Spleen (tissue), 11 donors: Measurements from ENCODE around the gene ATP23. TPM values are rescaled to one million over a fixed set of nuclear protein-coding genes. Genes with fewer than 3 reads are reported as not detected.

Experiments used
- DNase-seq: peaks from one replicate; pipeline ENCODE4 v3.0.0-alpha.2; 2020
- H3K27ac ChIP-seq, 8 donors: fragments of 200-600 bp; sonication (generic) in 7 of 8; 1 replicate in 4 of 8; 2 replicates in 4 of 8; pipeline versions ENCODE4 v1.5.0 to v1.8.0; 2016 to 2021; ENCODE audit warnings: inconsistent platforms in 4 of 8, mild to moderate bottlenecking in 4 of 8, moderate library complexity in 1 of 8
- H3K27me3 ChIP-seq, 7 donors: fragments of 200-600 bp; sonication (generic) in 6 of 7; replicated peaks in 1 of 7; 1 replicate in 4 of 7; 2 replicates in 3 of 7; pipeline versions ENCODE4 v1.5.0 to v1.8.0; 2016 to 2021; ENCODE audit warnings: inconsistent platforms in 3 of 7, mild to moderate bottlenecking in 1 of 7
- H3K36me3 ChIP-seq, 6 donors: fragments of 200-600 bp; sonication (generic) in 5 of 6; 1 replicate in 4 of 6; 2 replicates in 2 of 6; pipeline versions ENCODE4 v1.5.0 to v1.8.0; 2016 to 2021; ENCODE audit warnings: inconsistent platforms in 2 of 6
- H3K4me1 ChIP-seq, 6 donors: fragments of 200-600 bp; sonication (generic) in 5 of 6; 1 replicate in 3 of 6; 2 replicates in 3 of 6; pipeline versions ENCODE4 v1.5.0 to v1.8.0; 2016 to 2021; ENCODE audit warnings: inconsistent platforms in 3 of 6
- H3K4me3 ChIP-seq, 8 donors: fragments of 200-600 bp; sonication (generic) in 7 of 8; 1 replicate in 4 of 8; 2 replicates in 4 of 8; pipeline versions ENCODE4 v1.5.0 to v1.8.0; 2016 to 2021; ENCODE audit warnings: inconsistent platforms in 4 of 8, mild to moderate bottlenecking in 4 of 8, moderate library complexity in 2 of 8
- H3K9me3 ChIP-seq, 8 donors: fragments of 200-600 bp; sonication (generic) in 7 of 8; 1 replicate in 4 of 8; 2 replicates in 4 of 8; pipeline versions ENCODE4 v1.5.0 to v1.8.0; 2016 to 2021; ENCODE audit warnings: inconsistent platforms in 4 of 8
- CTCF ChIP-seq, 11 experiments: fragments of 200-600 bp in 7 of 11; fragments of 450-650 bp in 4 of 11; sonication (generic) in 4 of 11; IDR thresholded peaks in 8 of 11; conservative IDR thresholded peaks in 3 of 11; 1 replicate in 7 of 11; 2 replicates in 4 of 11; pipeline versions ENCODE4 v1.4.0 to v1.8.0; 2016 to 2021; ENCODE audit warnings: antibody characterized with exemption in 11 of 11, inconsistent platforms in 4 of 11, mild to moderate bottlenecking in 1 of 11
- POLR2A ChIP-seq, 3 donors: fragments of 450-650 bp; IDR thresholded peaks; one replicate each; pipeline ENCODE4 v1.5.1; 2017; ENCODE audit warnings: antibody characterized with exemption in 3 of 3, mild to moderate bottlenecking in 1 of 3
- POLR2AphosphoS5 ChIP-seq, 3 donors: sonication (generic); formaldehyde crosslinking; IDR thresholded peaks; one replicate each; pipeline ENCODE4 v1.5.1; 2017; ENCODE audit warnings: antibody characterized with exemption in 3 of 3
- WGBS, 5 donors: extraction: QIAGEN DNeasy Blood & Tissue Kit in 3 of 5; methylation state at CpG; one replicate each; pipeline versions ENCODE4 v1.1.5 to v1.1.7; 2013 to 2018; 5-methylcytosine and 5-hydroxymethylcytosine counted together
- intact Hi-C: fragments of 100-400 bp; cut with DNase I; formaldehyde crosslinking; loops from one replicate; pipeline ENCODE4 v1.15.0; 2023; ENCODE audit warnings: low total_unique reads
- polyA plus RNA-seq, 3 donors: library from polyadenylated mRNA; stranded (reverse); fragments of 200-250 nt; gene quantifications; one replicate each; pipeline ENCODE4 v1.2.1, GENCODE V29; 2013
- total RNA-seq, 7 donors: library from RNA; depleted of rRNA in 3 of 7; stranded (reverse); fragments of >200 nt in 3 of 7; fragmentation: NEBNext Ultra II Directional in 4 of 7; extraction: Animal tissue kit (Norgen Biotek cat#: 25700) in 4 of 7; gene quantifications; one replicate each; pipeline versions ENCODE4 v1.1.0 to v1.2.1, GENCODE V29; 2016 to 2021
- donor health status: healthy with polysubstance abuse.
- donor health status: DM: no; HTN: no; CAD: no; lungs with moderate emphysema.
- donor health status: DM: no; HTN: no; CAD: no.
- donor health status: Bipolar disorder and iron deficiency.
- donor health status: healthy.
- donor health status: DM: no; HTN: no; CAD: no.
- donor health status: DM: yes; HTN: yes; CAD: no.

The ATP23 gene
- total and polyA plus RNA-seq, 10 donors, result 2.5 to 11.8 (median 5.8) TPM

- Histone ChIP-seq H3K4me3 (no peak overlapping the region), H3K9me3 (no peaks in the 10 kb centered on the region), H3K27me3 (peaks cover 0 to 3% (median 0%) of the 10 kb centered on the region in 7 donors), H3K27ac (no peak overlapping the region), H3K4me1 (peaks cover 2 to 11% (median 10%) of the 10 kb centered on the region in 6 donors), H3K36me3 (no peaks in the 10 kb centered on the region)
- DNase-seq, result no peak
- intact Hi-C loops, result loop anchor here (5.0 to 10.0 kb wide), 2 partner anchors 77 to 104 kb away; no protein-coding TSS in a partner anchor
- WGBS, 5 donors, result 78 to 91% (median 88%) methylated on average over 4 of the region's 4 CpGs
- no peak for TF ChIP-seq POLR2A (IDR thresholded peaks at IDR 0.05)
- TF ChIP-seq POLR2AphosphoS5 (IDR thresholded peaks at IDR 0.05), result no peak
These were observed 32.3 kb upstream of the ATP23 start for GRCh38 chr12:57909056-57909455.

- TF ChIP-seq POLR2AphosphoS5 (IDR thresholded peaks at IDR 0.05) (no peak), POLR2A (IDR thresholded peaks at IDR 0.05) (no peak), CTCF (IDR thresholded peaks at IDR 0.05 in 8 of 11, conservative IDR thresholded peaks at IDR 0.05 in 3 of 11) (no peak)
- Histone ChIP-seq H3K36me3 (no peaks in the 10 kb centered on the region), H3K4me1 (peaks cover 2 to 11% (median 10%) of the 10 kb centered on the region in 6 donors), H3K4me3 (no peak overlapping the region), H3K27me3 (peaks cover 0 to 3% (median 0%) of the 10 kb centered on the region in 7 donors), H3K27ac (no peak overlapping the region), H3K9me3 (no peaks in the 10 kb centered on the region)
- 81 to 88% (median 83%) methylated on average over 4 of the region's 4 CpGs for WGBS, 5 donors
- DNase-seq, result no peak
- intact Hi-C loops, result loop anchor here (5.0 to 10.0 kb wide), 2 partner anchors 77 to 105 kb away; no protein-coding TSS in a partner anchor
These were observed 31.8 kb upstream of the ATP23 start for GRCh38 chr12:57909611-57910010.

- intact Hi-C loops, result no loop called here
- H3K27ac ChIP-seq, result no peak overlapping the region
- no peak overlapping the region for H3K4me3 ChIP-seq
These were observed 23.2 kb upstream of the ATP23 start for GRCh38 chr12:57918147-57918546.

GRCh38 chr12:57927086-57927485 lies 14.3 kb upstream of the ATP23 start:
- Histone ChIP-seq H3K9me3 (no peaks in the 10 kb centered on the region), H3K27me3 (no peaks in the 10 kb centered on the region), H3K4me3 (no peak overlapping the region), H3K36me3 (peaks cover 0 to 3% (median 0%) of the 10 kb centered on the region in 6 donors), H3K27ac (no peak overlapping the region), H3K4me1 (no peaks in the 10 kb centered on the region)
- intact Hi-C loops, result no loop called here
- TF ChIP-seq POLR2AphosphoS5 (IDR thresholded peaks at IDR 0.05), result no peak
- no peak for TF ChIP-seq POLR2A (IDR thresholded peaks at IDR 0.05)
- no peak for TF ChIP-seq CTCF (IDR thresholded peaks at IDR 0.05 in 8 of 11, conservative IDR thresholded peaks at IDR 0.05 in 3 of 11)
- 59 to 66% (median 65%) methylated on average over 3 of the region's 3 CpGs for WGBS, 5 donors
- DNase-seq, result no peak

More at GRCh38 chr12:57918147-57918546, 23.2 kb upstream of the ATP23 start:
- no peaks in the 10 kb centered on the region for H3K36me3 ChIP-seq
- 54 to 75% (median 70%) methylated on average over 4 of the region's 4 CpGs for WGBS, 5 donors
- TF ChIP-seq POLR2AphosphoS5 (IDR thresholded peaks at IDR 0.05), result no peak
- no peak for TF ChIP-seq CTCF (IDR thresholded peaks at IDR 0.05 in 8 of 11, conservative IDR thresholded peaks at IDR 0.05 in 3 of 11)
- TF ChIP-seq POLR2A (IDR thresholded peaks at IDR 0.05), result no peak
- H3K4me1 ChIP-seq, result no peaks in the 10 kb centered on the region
- no peaks in the 10 kb centered on the region for H3K9me3 ChIP-seq
- DNase-seq, result no peak
- H3K27me3 ChIP-seq, result no peaks in the 10 kb centered on the region
